Lower leg skin (tissue), 4 donors: ENCODE results near the gene CHAT. TPM values are rescaled to one million over a fixed set of nuclear protein-coding genes. Genes with fewer than 3 reads are reported as not detected.

Experiments used
- DNase-seq, 2 donors: peaks; one replicate each; pipeline ENCODE4 v3.0.0-alpha.2; 2019; ENCODE audit warnings: low spot score in 2 of 2
- H3K4me3 ChIP-seq: fragments of 200-600 bp; sonication (generic); 2 replicates; pipeline ENCODE4 v1.5.1; 2017; ENCODE audit warnings: mild to moderate bottlenecking, low read depth; ENCODE audit not compliant: poor library complexity, severe bottlenecking
- CTCF ChIP-seq, 3 donors: fragments of 450-650 bp; IDR thresholded peaks; one replicate each; pipeline ENCODE4 v1.5.1; 2016; ENCODE audit warnings: antibody characterized with exemption in 3 of 3, mild to moderate bottlenecking in 3 of 3, moderate library complexity in 2 of 3
- POLR2A ChIP-seq, 2 donors: fragments of 450-650 bp; IDR thresholded peaks; one replicate each; pipeline ENCODE4 v1.6.1; 2016 to 2017; ENCODE audit warnings: antibody characterized with exemption in 2 of 2, mild to moderate bottlenecking in 1 of 2, moderate library complexity in 1 of 2
- WGBS, 2 donors: methylation state at CpG; one replicate each; pipeline ENCODE4 v1.1.5; 2018; 5-methylcytosine and 5-hydroxymethylcytosine counted together
- intact Hi-C: fragments of 100-400 bp; cut with DNase I; formaldehyde crosslinking; loops from one replicate; pipeline ENCODE4 v1.15.0; 2023; ENCODE audit warnings: low total_unique reads
- total RNA-seq, 4 donors: library from RNA; depleted of rRNA; stranded (reverse); fragments of >200 nt; gene quantifications; one replicate each; pipeline ENCODE4 v1.1.0, GENCODE V29; 2016

CHAT gene
- total RNA-seq = not detected

DNA sequence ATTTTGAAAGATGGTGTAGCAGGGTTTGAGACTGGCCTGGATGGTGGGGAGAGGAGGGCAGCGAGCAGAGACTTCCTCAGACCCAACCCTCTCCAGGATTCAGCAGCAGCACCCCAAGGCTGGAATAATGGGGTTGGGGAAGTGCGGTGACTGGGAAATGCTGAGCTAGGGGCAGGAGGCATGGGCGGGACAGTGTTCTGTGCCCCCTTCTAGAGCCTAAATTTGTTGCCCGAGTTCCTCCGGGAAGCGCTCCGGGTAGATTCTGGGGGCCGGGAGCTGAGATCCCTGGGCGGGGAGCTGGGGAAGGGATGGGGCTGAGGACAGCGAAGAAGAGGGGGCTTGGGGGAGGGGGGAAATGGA is at the start of gene CHAT:
Gene CHAT, plus strand, starts transcription at position 156 of the 360 bp plus-strand sequence. Its CDS starts 153 bp downstream, at position 309.
- no peak within 1 kb of the TSS for H3K4me3 ChIP-seq
- intact Hi-C loops = no loop called here
- 4 to 6% methylated on average over 10 of the region's 10 CpGs for WGBS, 2 donors
- DNase-seq = peak in 1 of 2 donors; percentile 53
- no peak for TF ChIP-seq CTCF (IDR thresholded peaks at IDR 0.05)
- TF ChIP-seq POLR2A (IDR thresholded peaks at IDR 0.05) = no peak

DNA sequence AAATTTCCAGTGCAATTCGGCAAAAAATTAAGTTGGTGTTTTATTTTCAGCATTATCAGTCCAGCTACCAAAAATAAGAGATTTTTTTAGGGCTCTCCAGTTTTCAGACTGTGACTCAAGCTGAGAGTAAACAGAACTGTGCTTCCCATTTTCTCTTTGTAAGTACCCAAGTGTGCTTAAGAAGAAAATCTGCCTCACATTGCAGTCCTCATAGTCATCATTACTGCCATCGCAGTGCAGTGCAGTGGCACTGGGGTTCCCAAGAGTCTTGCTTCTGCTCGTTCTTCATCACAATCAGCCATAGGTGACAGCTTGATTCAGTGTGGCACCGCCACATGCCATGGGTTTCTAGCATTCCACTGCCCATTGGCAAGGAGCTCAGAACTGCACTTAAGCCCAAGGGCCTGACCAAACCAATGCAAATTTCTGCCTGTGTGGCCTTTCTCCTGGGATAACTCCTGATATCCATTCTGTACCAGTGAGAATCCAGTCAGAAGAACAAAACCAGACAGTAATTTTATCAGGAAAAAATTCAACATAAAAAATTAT is 49.3 kb upstream of the CHAT start:
- intact Hi-C loops = no loop called here
- TF ChIP-seq CTCF (IDR thresholded peaks at IDR 0.05) (no peak), POLR2A (IDR thresholded peaks at IDR 0.05) (no peak)
- no peak overlapping the region for H3K4me3 ChIP-seq
- 91 to 94% methylated on average over 4 of the region's 4 CpGs for WGBS, 2 donors
- no peak for DNase-seq

GRCh38 chr10:49567810-49568209 is 46.0 kb upstream of the CHAT start:
- TF ChIP-seq CTCF (IDR thresholded peaks at IDR 0.05) = no peak
- no peak for TF ChIP-seq POLR2A (IDR thresholded peaks at IDR 0.05)
- intact Hi-C loops = no loop called here
- no peak for DNase-seq
- H3K4me3 ChIP-seq = no peak overlapping the region
- WGBS, 2 donors = 78 to 85% methylated on average over 1 of the region's 1 CpG

DNA sequence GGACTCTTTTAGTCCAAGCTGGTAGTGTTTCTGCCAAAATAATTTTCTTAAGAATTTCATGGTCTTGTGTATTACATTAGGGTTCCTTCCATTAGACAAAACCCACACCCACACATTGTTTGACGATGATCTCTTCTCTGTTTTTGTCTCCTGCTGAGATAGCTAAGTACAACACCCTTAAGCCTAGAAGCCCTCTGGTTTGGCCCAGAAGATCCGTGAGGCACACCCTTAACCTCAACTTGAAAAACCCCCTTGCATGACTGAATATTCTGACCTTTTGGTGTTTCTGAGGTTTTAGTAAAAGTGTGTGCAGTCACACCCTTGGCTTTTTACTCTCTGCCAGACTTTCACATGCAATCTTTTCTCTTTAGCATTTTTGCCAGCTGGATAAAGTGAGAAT is 45.6 kb upstream of the CHAT start:
- WGBS, 2 donors = 55 to 56% methylated on average over 2 of the region's 2 CpGs
- no peak for TF ChIP-seq CTCF (IDR thresholded peaks at IDR 0.05)
- TF ChIP-seq POLR2A (IDR thresholded peaks at IDR 0.05) = no peak
- intact Hi-C loops = no loop called here
- DNase-seq = no peak
- H3K4me3 ChIP-seq = no peak overlapping the region

DNA sequence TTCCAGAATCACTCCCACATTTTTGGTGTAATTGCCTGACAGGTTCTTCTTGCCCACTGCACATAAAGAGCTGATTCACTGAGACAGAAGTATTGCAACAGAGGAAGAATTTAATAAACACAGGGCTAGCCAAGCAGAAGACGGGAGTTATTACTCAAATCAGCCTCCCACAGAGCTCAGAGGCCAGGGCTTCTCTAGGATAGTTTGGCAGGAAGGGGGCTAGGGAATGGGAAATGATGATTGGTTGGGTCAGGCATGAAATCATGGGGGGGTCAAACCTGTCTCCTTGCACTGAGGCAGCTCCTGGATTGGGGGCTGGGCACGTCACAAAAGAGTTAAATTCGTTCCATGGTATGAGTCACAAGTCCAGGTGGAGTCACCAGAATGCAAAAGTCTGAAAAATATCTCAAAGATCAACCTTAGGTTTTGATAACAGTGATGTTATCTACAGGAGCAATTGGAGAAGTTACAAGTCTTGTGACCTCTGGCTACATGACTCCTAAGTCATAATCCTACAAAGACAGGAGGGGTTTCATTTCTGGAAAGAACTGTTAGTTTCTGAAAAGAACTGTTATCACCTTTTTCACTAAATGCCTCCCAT is 44.7 kb upstream of the CHAT start:
- TF ChIP-seq CTCF (IDR thresholded peaks at IDR 0.05) (no peak), POLR2A (IDR thresholded peaks at IDR 0.05) (no peak)
- intact Hi-C loops = no loop called here
- no peak for DNase-seq
- 30 to 36% methylated on average over 3 of the region's 3 CpGs for whole genome bisulfite sequencing, 2 donors
- H3K4me3 ChIP-seq = no peak overlapping the region

DNA sequence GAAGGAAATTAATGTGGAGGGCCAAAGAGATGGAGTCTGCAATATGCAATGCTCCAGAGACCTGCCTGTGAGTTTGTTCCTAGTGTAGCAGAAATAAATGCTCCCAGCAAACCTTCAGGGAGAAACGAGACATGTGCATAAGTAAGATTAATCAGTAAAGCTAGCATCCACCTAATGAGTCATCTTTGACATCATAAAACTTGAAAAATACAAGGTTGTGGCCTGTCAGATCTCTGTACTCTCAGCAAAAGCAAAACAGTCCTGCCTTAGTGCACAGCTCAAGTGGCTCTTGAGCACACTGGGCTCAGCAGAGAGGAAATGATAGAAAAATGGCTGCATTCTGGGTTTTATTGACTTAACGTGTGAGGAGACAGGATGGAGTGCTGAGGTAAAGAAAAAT is 42.4 kb upstream of the CHAT start:
- H3K4me3 ChIP-seq = no peak overlapping the region
- WGBS, 2 donors = 46 to 53% methylated on average over 2 of the region's 2 CpGs
- no peak for DNase-seq
- intact Hi-C loops = no loop called here
- TF ChIP-seq CTCF (IDR thresholded peaks at IDR 0.05) = no peak
- TF ChIP-seq POLR2A (IDR thresholded peaks at IDR 0.05) = no peak
